ENCODE measurements around the gene ENKD1.

GRCh38 chr16:67661886-67662652, 4.5 kb downstream of the ENKD1 start:
- TF ChIP-seq, protein P1, sequence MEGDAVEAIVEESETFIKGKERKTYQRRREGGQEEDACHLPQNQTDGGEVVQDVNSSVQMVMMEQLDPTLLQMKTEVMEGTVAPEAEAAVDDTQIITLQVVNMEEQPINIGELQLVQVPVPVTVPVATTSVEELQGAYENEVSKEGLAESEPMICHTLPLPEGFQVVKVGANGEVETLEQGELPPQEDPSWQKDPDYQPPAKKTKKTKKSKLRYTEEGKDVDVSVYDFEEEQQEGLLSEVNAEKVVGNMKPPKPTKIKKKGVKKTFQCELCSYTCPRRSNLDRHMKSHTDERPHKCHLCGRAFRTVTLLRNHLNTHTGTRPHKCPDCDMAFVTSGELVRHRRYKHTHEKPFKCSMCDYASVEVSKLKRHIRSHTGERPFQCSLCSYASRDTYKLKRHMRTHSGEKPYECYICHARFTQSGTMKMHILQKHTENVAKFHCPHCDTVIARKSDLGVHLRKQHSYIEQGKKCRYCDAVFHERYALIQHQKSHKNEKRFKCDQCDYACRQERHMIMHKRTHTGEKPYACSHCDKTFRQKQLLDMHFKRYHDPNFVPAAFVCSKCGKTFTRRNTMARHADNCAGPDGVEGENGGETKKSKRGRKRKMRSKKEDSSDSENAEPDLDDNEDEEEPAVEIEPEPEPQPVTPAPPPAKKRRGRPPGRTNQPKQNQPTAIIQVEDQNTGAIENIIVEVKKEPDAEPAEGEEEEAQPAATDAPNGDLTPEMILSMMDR (IDR thresholded peaks at IDR 0.05): no peak
- TF ChIP-seq POLR2A (IDR thresholded peaks at IDR 0.05): no peak

All from lower leg skin (tissue), 3 donors.